Right lobe of liver (tissue), 6 donors: ENCODE results near the gene SLC7A8. TPM values are rescaled to one million over a fixed set of nuclear protein-coding genes. Genes with fewer than 3 reads are reported as not detected.
A peak's percentile ranks its signal among the peaks of the same experiment; 100 is the strongest.

Experiments
- ATAC-seq, 4 donors: fragments of 200-7000 bp; cut with Tn5 transposase; one replicate each; pipeline ENCODE4 v1.9.1; 2020; ENCODE audit warnings: mild to moderate bottlenecking in 4 of 4, moderate library complexity in 4 of 4
- DNase-seq, 3 donors: peaks; one replicate each; pipeline ENCODE4 v3.0.0-alpha.2; 2020
- H3K27ac ChIP-seq, 3 donors: fragments of 200-600 bp; one replicate each; pipeline ENCODE4 v1.8.0; 2022
- H3K27me3 ChIP-seq, 2 donors: fragments of 200-600 bp; one replicate each; pipeline ENCODE4 v1.8.0; 2022
- H3K36me3 ChIP-seq, 4 donors: fragments of 200-600 bp; sonication (generic) in 1 of 4; one replicate each; pipeline versions ENCODE4 v1.5.1 to v1.8.0; 2017 to 2022; ENCODE audit warnings: control low read depth in 1 of 4
- H3K4me1 ChIP-seq, 4 donors: fragments of 200-600 bp; sonication (generic) in 1 of 4; one replicate each; pipeline versions ENCODE4 v1.5.1 to v1.8.0; 2017 to 2022; ENCODE audit warnings: control low read depth in 1 of 4
- H3K4me3 ChIP-seq, 3 donors: fragments of 200-600 bp; one replicate each; pipeline ENCODE4 v1.8.0; 2022
- H3K9me3 ChIP-seq, 4 donors: fragments of 200-600 bp; sonication (generic) in 1 of 4; one replicate each; pipeline versions ENCODE4 v1.5.1 to v1.8.0; 2017 to 2022; ENCODE audit warnings: control low read depth in 1 of 4
- CTCF ChIP-seq, 4 donors: fragments of 200-600 bp in 3 of 4; fragments of 450-650 bp in 1 of 4; IDR thresholded peaks; one replicate each; pipeline versions ENCODE4 v1.5.1 to v1.8.0; 2016 to 2022; ENCODE audit warnings: antibody characterized with exemption in 4 of 4, mild to moderate bottlenecking in 2 of 4
- POLR2A ChIP-seq: fragments of 450-650 bp; IDR thresholded peaks from one replicate; pipeline ENCODE4 v1.6.1; 2017; ENCODE audit warnings: antibody characterized with exemption, mild to moderate bottlenecking
- WGBS: methylation state at CpG from one replicate; pipeline ENCODE4 v1.1.6; 2018; ENCODE audit warnings: low coverage, low lambda C conversion rate; ENCODE audit not compliant: insufficient coverage; ENCODE audit errors: missing lambda C conversion rate; 5-methylcytosine and 5-hydroxymethylcytosine counted together
- intact Hi-C, 2 donors: fragments of 100-400 bp; cut with DNase I; formaldehyde crosslinking; loops; one replicate each; pipeline versions ENCODE4 v1.11.2 to v1.14.1; 2022
- total RNA-seq, 6 experiments: library from RNA; depleted of rRNA in 2 of 6; stranded (reverse); fragments of >200 nt in 2 of 6; fragmentation: NEBNext Ultra II Directional in 3 of 6; extraction: Animal tissue kit (Norgen Biotek cat#: 25700) in 3 of 6; gene quantifications; one replicate each; pipeline versions ENCODE4 v1.1.0 to v1.2.4, GENCODE V29; 2016 to 2023
- donor health status: DM: no; HTN: yes; CAD: no.
- donor health status: DM: no; HTN: no; CAD: no.
- donor health status: DM: no; HTN: no; CAD: no.
- donor health status: DM: no; HTN: yes; CAD: no.
- donor health status: DM: no; HTN: yes; CAD: no.

SLC7A8 gene
- total RNA-seq, 6 experiments from 2014 or later: 3.2 to 10.1 (median 4.4) TPM

DNA sequence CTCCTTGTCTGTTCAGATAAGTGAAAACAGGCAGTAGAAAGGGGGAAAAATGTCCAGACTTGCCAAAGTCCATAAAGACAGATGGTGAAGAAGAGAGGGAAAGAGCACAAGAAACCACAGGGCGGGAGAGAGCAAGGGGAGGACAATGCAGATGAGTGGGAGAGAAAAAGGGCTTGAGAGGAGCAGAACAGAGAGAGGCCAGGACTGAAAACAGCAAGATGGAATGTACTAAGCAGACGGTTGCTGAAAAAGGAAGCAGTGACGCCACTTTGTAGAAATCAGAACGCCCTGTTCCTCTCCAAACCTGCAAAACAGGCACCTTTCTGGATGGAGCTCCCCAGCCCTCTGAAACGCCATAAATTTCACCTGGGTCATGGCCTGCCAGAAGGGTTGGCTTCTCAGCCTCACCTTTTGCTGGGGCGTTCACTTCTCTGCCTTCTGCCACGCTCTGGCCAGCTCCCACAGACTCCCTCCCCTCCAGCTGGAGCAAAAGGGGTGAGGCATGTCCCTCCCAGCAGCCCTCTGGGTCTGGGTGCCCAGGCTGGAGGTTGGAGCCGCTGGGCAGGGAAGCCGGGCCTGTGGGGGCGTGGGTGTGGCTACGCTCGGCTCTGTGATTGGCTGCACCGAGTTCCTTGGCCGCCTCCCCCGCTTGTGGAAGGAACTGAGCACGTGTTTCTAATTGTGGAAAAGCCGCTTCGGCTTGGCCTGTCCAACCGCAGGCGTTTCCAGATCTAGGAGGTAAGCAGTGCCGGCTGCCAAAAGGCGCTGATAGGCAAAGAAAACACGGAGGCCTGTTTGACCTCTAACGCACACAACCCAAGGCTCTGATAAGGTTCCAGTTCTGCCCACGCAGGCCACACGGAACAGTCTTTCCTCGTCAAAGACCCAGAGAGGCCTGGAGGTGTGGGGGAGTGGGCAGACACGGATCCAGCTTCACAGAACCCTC lies 29.3 kb downstream of the SLC7A8 start:
- Histone ChIP-seq H3K27me3 (no peaks in the 10 kb centered on the region), H3K36me3 (no peaks in the 10 kb centered on the region), H3K4me3 (no peak overlapping the region), H3K27ac (peak overlapping the region; percentile 3 to 43 (median 39)), H3K4me1 (no peaks in the 10 kb centered on the region), H3K9me3 (no peaks in the 10 kb centered on the region)
- DNase-seq (peak; percentile 65 to 77 (median 73)), ATAC-seq (peak; percentile 78 to 84 (median 80))
- TF ChIP-seq POLR2A (peak; percentile 20), CTCF (IDR thresholded peaks at IDR 0.05) (no peak)
- intact Hi-C loops: no loop called here
- WGBS: 28% methylated on average over 10 of the region's 28 CpGs

GRCh38 chr14:23151342-23151741 lies 32.1 kb downstream of the SLC7A8 start:
- H3K9me3 ChIP-seq: no peaks in the 10 kb centered on the region
- 67% methylated on average over 2 of the region's 2 CpGs for WGBS
- H3K4me3 ChIP-seq: no peak overlapping the region
- no peaks in the 10 kb centered on the region for H3K27me3 ChIP-seq
- intact Hi-C loops: no loop called here
- H3K4me1 ChIP-seq: no peaks in the 10 kb centered on the region
- no peak for ATAC-seq
- no peaks in the 10 kb centered on the region for H3K36me3 ChIP-seq
- H3K27ac ChIP-seq: no peak overlapping the region
- DNase-seq: no peak
- TF ChIP-seq CTCF (IDR thresholded peaks at IDR 0.05) (no peak), POLR2A (no peak)

- H3K27ac ChIP-seq: no peak overlapping the region
Measured at GRCh38 chr14:23149745-23150144, 33.7 kb downstream of the SLC7A8 start.

DNA sequence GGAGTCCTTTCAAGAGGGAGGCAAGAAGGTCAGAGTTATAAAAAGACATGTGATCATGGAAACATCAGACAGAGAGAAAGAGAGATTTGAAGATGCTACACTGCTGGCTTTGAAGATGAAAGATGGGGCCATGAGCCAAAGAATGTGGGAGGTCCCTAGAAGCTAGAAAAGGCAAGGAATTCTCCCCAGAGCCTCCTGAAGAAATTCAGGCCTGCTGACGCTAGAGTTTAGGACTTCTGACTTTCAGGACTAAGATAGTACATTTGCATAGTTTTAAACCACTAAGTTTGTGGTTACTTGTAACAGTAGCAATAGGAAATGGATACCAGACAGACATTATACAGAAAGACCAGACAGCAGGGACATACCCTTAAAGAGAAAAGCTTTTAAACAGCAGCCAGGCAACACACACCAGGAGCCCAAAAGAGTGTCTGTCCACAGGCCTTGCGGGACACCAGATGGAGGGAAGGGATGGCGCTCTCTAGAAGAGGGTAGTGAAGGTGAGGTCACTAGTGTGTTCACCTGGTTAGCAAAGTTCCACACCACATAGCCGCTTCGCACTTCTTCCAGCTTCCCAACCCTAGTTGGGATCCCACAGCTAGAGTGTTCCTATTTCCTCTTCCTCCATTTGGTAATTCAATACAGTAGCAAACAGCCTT lies 34.7 kb downstream of the SLC7A8 start:
- Histone ChIP-seq H3K9me3 (no peaks in the 10 kb centered on the region), H3K27ac (no peak overlapping the region), H3K36me3 (no peaks in the 10 kb centered on the region), H3K4me1 (no peaks in the 10 kb centered on the region), H3K4me3 (no peak overlapping the region), H3K27me3 (no peaks in the 10 kb centered on the region)
- DNase-seq (no peak), ATAC-seq (no peak)
- 85% methylated on average over 4 of the region's 5 CpGs for WGBS
- intact Hi-C loops: no loop called here
- TF ChIP-seq POLR2A: no peak
- TF ChIP-seq CTCF (IDR thresholded peaks at IDR 0.05): no peak

More at GRCh38 chr14:23149745-23150144, 33.7 kb downstream of the SLC7A8 start:
- DNase-seq (no peak), ATAC-seq (no peak)
- Histone ChIP-seq H3K4me3 (no peak overlapping the region), H3K27me3 (no peaks in the 10 kb centered on the region), H3K4me1 (no peaks in the 10 kb centered on the region), H3K9me3 (no peaks in the 10 kb centered on the region), H3K36me3 (no peaks in the 10 kb centered on the region)
- TF ChIP-seq POLR2A (no peak), CTCF (IDR thresholded peaks at IDR 0.05) (no peak)
- intact Hi-C loops: no loop called here
